Measurements from ENCODE around the gene MC2R. TPM values are rescaled to one million over a fixed set of nuclear protein-coding genes. Genes with fewer than 3 reads are reported as not detected.

Gene MC2R
- total RNA-seq, 1 experiment from 2014 or later, result not detected

GRCh38 chr18:13934676-13935075 lies 19.3 kb upstream of the MC2R start:
- POLR2A ChIA-PET, result no interaction called here
- RAD21 ChIA-PET (ENCODE audit: low non-redundant PET in 1 of 2, low total read pairs in 2 of 2, uncharacterized antibody in 2 of 2, unreplicated experiment in 2 of 2), result no interaction called here
- Histone ChIP-seq H3K9me2 (ENCODE audit: insufficient read depth) (no peaks in the 10 kb centered on the region), H3K27me3 (ENCODE audit: insufficient read depth, low read length) (no peaks in the 10 kb centered on the region), H3K9me3 (ENCODE audit: control insufficient read depth in 1 of 2, insufficient read depth in 1 of 2, low read depth in 1 of 2, low read length in 2 of 2) (no peaks in the 10 kb centered on the region), H3K4me2 (ENCODE audit: low read length) (no peak overlapping the region), H3K4me1 (ENCODE audit: control insufficient read depth in 1 of 2, insufficient read depth in 2 of 2, low read length in 2 of 2) (no peaks in the 10 kb centered on the region), H4K20me1 (ENCODE audit: insufficient read depth) (no peaks in the 10 kb centered on the region), H3K4me3 (replicated peaks in 1 of 2; ENCODE audit: low read depth in 1 of 2, low read length in 2 of 2) (no peak overlapping the region), H3K36me3 (ENCODE audit: control insufficient read depth in 1 of 2, insufficient read depth in 2 of 2, low read length in 2 of 2) (no peaks in the 10 kb centered on the region), H3K79me2 (ENCODE audit: insufficient read depth, low read length) (no peaks in the 10 kb centered on the region), H3K27ac (ENCODE audit: low read depth, low read length) (no peak overlapping the region), H2AFZ (ENCODE audit: low read depth, low read length, poor library complexity, severe bottlenecking) (no peak overlapping the region), H3K9ac (ENCODE audit: low read length) (no peak overlapping the region)
- DNase-seq (ENCODE audit: low read depth, low spot score) (no peak), ATAC-seq (no peak)
- BruUV-seq (replicated peaks), result no TSS peak
- CTCF ChIA-PET, result no interaction called here
- no peak for TF ChIP-seq POLR2A (IDR thresholded peaks at IDR 0.05; ENCODE audit: borderline replicate concordance, extremely low read depth, insufficient read depth, insufficient read length)
- no peak for TF ChIP-seq JUND (IDR thresholded peaks at IDR 0.05)
- intact Hi-C loops (cut with micrococcal nuclease), result no loop called here

- Histone ChIP-seq H3K4me3 (replicated peaks in 1 of 2; ENCODE audit: low read depth in 1 of 2, low read length in 2 of 2) (no peak overlapping the region), H4K20me1 (ENCODE audit: insufficient read depth) (no peaks in the 10 kb centered on the region), H3K36me3 (ENCODE audit: control insufficient read depth in 1 of 2, insufficient read depth in 2 of 2, low read length in 2 of 2) (no peaks in the 10 kb centered on the region), H3K9me2 (ENCODE audit: insufficient read depth) (no peaks in the 10 kb centered on the region), H3K27me3 (ENCODE audit: insufficient read depth, low read length) (no peaks in the 10 kb centered on the region), H3K4me1 (ENCODE audit: control insufficient read depth in 1 of 2, insufficient read depth in 2 of 2, low read length in 2 of 2) (no peaks in the 10 kb centered on the region), H2AFZ (ENCODE audit: low read depth, low read length, poor library complexity, severe bottlenecking) (no peak overlapping the region), H3K79me2 (ENCODE audit: insufficient read depth, low read length) (no peaks in the 10 kb centered on the region), H3K4me2 (ENCODE audit: low read length) (no peak overlapping the region), H3K9me3 (ENCODE audit: control insufficient read depth in 1 of 2, insufficient read depth in 1 of 2, low read depth in 1 of 2, low read length in 2 of 2) (0 out of 4 replicates have a peak, but pooled peaks cover under 1 to 5% of the 10 kb centered on the region in 2 experiments), H3K27ac (ENCODE audit: low read depth, low read length) (no peak overlapping the region), H3K9ac (ENCODE audit: low read length) (no peak overlapping the region)
- TF ChIP-seq EZH2phosphoT487 (IDR thresholded peaks at IDR 0.05; ENCODE audit: borderline replicate concordance) (no peak), SRF (IDR thresholded peaks at IDR 0.05; ENCODE audit: low read depth) (no peak), REST (IDR thresholded peaks at IDR 0.05; ENCODE audit: low read depth) (no peak), CEBPB (IDR thresholded peaks at IDR 0.05; ENCODE audit: low read depth) (no peak), SP1 (IDR thresholded peaks at IDR 0.05; ENCODE audit: low read depth) (no peak), RAD21 (IDR thresholded peaks at IDR 0.05; ENCODE audit: low read depth) (no peak), EZH2 (IDR thresholded peaks at IDR 0.05) (no peak), ZFX (IDR thresholded peaks at IDR 0.05) (no peak), YY1 (IDR thresholded peaks at IDR 0.05; ENCODE audit: extremely low read depth, insufficient replicate concordance, low read depth, low read length) (no peak), ZNF274 (IDR thresholded peaks at IDR 0.05; ENCODE audit: low read depth, low read length) (no peak), POLR2AphosphoS5 (IDR thresholded peaks at IDR 0.05; ENCODE audit: low read depth, low read length) (no peak), JUND (IDR thresholded peaks at IDR 0.05) (no peak), EGR1 (IDR thresholded peaks at IDR 0.05; ENCODE audit: low read depth) (no peak), POLR2A (IDR thresholded peaks at IDR 0.05; ENCODE audit: borderline replicate concordance, extremely low read depth, insufficient read depth, insufficient read length) (no peak), SIN3A (IDR thresholded peaks at IDR 0.05; ENCODE audit: low read depth) (no peak), ATF3 (IDR thresholded peaks at IDR 0.05) (no peak), TCF7L2 (IDR thresholded peaks at IDR 0.05; ENCODE audit: borderline replicate concordance, extremely low read depth, insufficient read depth, insufficient read length) (no peak), CBX3 (IDR thresholded peaks at IDR 0.05; ENCODE audit: low read depth) (no peak)
- BruUV-seq (replicated peaks), result no TSS peak
- DNase-seq (ENCODE audit: low read depth, low spot score), result no peak
- ChIA-PET CTCF (no interaction called here), RAD21 (ENCODE audit: low non-redundant PET in 1 of 2, low total read pairs in 2 of 2, uncharacterized antibody in 2 of 2, unreplicated experiment in 2 of 2) (no interaction called here), POLR2A (no interaction called here)
- no peak for ATAC-seq
- intact Hi-C loops (cut with micrococcal nuclease), result no loop called here
These were observed 18.7 kb upstream of the MC2R start for GRCh38 chr18:13934058-13934457.
